NCI-H2029 (cell line): Measurements from ENCODE around the gene KRT9.

ENCODE experiments used
- DNase-seq: peaks from one replicate; lab custom pipeline; 2025; lab: John Stamatoyannopoulos, UW

Gene KRT9

DNA sequence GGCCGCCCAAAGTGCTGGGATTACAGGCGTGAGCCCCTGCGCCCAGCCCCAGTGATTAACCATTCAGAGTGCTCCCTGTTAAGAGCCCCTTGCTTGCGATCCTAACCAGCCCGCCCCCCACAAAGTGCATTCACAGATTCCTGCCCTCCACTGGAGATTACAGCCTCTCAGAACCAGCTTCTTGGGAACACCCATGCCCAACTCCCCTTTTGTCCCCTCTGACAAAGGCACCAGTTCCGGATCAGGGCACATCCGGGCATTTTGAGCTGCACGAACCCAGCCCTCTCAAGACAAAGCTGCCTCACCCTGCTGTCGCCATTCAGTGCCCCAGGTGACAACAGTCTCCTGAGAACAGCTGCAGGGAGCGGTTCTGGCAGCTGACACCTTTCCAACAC, 42.9 kb downstream of the KRT9 start:
- peak; percentile 51 for DNase-seq

GRCh38 chr17:41527063-41528023, 44.5 kb downstream of the KRT9 start:
- DNase-seq = no peak

GRCh38 chr17:41524261-41524660, 47.6 kb downstream of the KRT9 start:
- no peak for DNase-seq

DNA sequence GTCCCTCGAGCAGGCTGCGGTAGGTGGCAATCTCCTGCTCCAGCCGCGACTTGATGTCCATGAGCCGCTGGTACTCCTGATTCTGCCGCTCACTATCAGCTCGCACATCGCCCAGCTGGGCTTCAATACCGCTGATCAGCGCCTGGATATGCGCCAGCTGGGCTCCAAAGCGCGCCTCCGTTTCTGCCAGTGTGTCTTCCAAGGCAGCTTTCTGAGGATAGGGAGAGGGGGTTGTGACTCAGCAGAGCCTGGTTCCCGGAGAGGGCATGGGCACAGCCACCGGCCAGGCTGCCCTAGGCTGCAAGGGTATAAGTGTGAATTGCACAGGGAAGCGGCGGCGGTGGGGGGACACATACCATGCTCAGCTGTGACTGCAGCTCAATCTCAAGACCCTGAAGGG, 48.1 kb downstream of the KRT9 start:
- DNase-seq = no peak

DNA sequence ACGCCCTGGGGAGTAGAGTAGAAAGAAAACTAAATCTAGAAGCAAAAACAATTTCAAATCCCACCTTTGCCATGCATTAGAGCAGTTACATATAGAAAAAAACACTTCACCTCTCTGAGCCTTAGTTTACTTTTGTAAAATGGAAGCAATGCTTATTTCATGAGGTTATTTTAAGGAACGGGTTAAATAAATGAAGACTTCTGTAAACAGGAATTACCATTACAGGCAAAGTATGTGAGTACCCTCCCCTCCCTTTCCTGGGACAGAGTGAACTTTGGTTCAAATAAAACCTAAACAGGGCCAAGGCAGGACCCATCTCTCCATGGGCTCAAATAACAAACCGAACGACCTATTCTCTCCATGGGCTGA, 48.6 kb downstream of the KRT9 start:
- no peak for DNase-seq

DNA sequence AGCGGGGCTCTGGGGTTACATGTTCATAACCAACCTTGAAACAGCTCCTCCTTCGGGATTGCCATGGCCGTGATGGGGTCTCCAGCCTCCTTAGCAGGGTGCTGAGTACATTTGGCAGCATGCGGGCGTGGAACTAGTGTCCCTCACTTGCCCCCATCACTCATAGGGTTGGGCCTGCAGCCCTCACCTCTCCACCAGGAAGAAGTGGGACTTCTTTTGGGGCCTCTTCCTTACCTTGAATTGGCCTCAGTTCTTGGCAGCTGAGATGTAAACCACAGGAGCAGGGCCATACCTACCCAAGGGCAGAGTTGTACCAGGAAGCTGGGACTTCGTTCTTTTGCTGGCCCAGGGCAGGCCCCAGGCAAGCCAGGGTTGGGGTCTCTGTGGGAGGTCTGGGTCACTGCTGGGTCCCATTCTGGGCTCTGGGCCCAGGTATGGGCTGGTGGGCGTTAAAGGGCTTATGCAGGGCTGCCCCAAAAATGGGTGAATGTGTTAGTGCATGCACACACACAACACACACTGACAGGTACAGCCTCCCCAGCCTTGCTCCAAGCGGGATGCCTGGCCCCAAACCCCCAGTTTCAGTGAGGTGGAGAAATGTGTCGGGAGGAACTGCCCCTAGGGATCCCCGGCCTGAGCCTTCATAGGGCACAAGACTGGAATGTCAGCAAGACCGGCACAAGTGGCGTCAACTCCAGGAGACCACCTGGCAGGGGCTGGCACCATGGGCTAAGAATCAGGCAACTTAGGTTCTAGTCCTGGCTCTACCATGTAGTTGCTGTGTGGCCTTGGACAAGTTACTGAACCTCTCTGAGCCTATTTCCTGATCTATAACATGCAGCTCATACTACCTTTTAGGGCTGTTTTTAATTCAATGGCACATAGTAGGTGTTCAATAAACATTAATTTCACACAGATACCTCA, 49.3 kb downstream of the KRT9 start:
- no peak for DNase-seq

DNA sequence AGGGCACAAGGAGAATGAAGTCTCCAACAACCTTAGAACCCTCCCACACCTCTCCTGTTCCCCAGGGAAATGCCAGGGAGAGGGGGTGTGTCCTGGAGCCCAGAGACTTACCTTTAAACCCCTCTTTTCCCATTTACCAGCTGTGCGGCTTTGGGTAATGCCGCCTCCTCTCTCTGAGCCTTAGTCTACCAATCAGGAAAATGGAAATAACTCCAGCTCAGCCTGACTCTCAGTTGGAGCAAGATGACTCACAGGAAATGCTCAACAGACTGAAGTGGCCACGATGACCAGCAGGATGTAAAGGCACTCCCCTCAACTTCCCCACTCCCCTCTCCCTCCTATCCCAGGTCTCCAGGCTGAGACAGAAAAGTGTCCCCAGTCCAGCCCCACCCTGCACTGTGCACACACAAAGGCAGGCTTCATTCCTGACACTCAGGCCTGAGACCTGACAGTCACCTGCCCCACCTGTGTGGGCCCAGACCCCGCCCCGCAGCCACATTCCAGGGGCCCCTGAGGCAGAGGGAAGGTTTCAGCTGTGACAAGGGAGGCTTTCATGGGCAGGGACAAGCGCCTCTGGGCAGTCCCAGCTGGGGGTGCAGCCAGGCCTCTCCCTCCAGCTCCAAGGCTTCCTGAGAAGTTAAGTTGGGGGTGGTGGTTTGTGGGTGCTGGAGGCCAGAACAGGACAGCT, 50.1 kb downstream of the KRT9 start:
- DNase-seq = peak; percentile 27

GRCh38 chr17:41520821-41521521, 50.9 kb downstream of the KRT9 start:
- peak; percentile 55 for DNase-seq

- DNase-seq = peak; percentile 62
These were observed 52.2 kb downstream of the KRT9 start for GRCh38 chr17:41519501-41520224.

GRCh38 chr17:41518789-41519449, 52.9 kb downstream of the KRT9 start, which contains the start of gene KRT15:
Gene KRT15, minus strand, starts transcription at chr17:41518890. Its CDS starts 63 bp downstream, at chr17:41518827.
- peak; percentile 58 for DNase-seq

- DNase-seq = no peak
These were observed 53.8 kb downstream of the KRT9 start for GRCh38 chr17:41518031-41518430.

DNA sequence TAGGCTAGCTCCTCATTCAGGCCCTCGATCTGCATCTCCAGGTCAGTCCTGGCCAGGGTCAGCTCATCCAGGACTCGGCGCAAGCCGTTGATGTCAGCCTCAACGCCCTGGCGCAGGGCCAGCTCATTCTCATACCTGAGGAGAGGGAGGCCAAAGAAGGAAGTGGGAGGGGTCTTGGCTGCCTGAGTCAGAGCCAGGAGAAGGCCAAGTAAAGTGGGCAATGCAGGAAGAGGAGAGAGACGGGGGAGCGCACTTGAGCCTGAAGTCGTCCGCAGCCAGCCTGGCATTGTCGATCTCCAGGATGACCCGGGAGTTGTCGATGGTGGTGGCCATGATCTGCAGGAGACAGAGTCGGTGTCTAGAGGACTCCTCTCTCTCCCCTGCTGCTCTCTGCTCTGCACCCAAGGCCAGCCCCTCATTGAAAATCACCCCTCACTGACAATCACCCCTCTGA, 55.0 kb downstream of the KRT9 start:
- DNase-seq = peak; percentile 44

GRCh38 chr17:41516147-41516829, 55.6 kb downstream of the KRT9 start:
- DNase-seq = no peak
